Hepatocyte (in vitro differentiated cells): ENCODE results near the gene PRSS56.

Experiments used
- CTCF ChIP-seq: fragments of 200-600 bp; sonication (generic); IDR thresholded peaks from 2 replicates; pipeline ENCODE4 v1.5.1; 2016; ENCODE audit warnings: antibody characterized with exemption, mild to moderate bottlenecking; ENCODE audit not compliant: poor library complexity
- EZH2 ChIP-seq: fragments of 200-600 bp; sonication (generic); IDR thresholded peaks from 2 replicates; pipeline ENCODE4 v1.6.1; 2016; ENCODE audit warnings: antibody characterized with exemption, mild to moderate bottlenecking, borderline replicate concordance
- EZH2phosphoT487 ChIP-seq: fragments of 200-600 bp; sonication (generic); IDR thresholded peaks from one replicate; pipeline ENCODE4 v1.6.1; 2018; ENCODE audit warnings: antibody characterized with exemption, mild to moderate bottlenecking, low read depth, moderate library complexity; ENCODE audit not compliant: unreplicated experiment, severe bottlenecking

- TF ChIP-seq CTCF: no peak
- TF ChIP-seq EZH2: no peak
- no peak for TF ChIP-seq EZH2phosphoT487
These were observed 24.5 kb downstream of the PRSS56 start for GRCh38 chr2:232544674-232545073.
